Measurements from ENCODE around the gene ZAP70. TPM values are rescaled to one million over a fixed set of nuclear protein-coding genes. Genes with fewer than 3 reads are reported as not detected.

ZAP70 gene
- total and polyA plus RNA-seq, 10 of the 15 experiments (the other 5 are each of a cell fraction or from before 2014, with no cell fraction given), result 0.18 to 2.9 (median 1.2) TPM; not detected in 1

DNA sequence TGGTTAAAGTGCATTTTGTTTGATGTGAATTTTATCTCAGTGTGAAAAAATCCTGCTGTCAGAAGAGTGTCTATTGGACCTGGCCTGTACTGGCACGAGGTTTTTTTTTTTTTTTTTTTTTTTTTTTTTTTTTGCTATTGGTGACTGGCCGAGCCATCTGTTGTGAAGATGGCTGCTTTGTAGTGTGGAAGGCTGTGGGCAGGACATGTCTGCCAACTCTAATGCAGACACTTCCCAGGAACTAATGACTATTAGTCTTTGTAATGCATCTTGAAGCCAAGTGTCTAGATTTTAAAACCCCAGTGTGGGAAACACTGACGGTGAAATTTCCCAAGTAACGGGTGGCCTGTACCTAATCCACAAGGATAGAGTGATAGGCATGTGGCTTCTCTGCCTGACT is 34.3 kb downstream of the ZAP70 start (continued):
- TF ChIP-seq IKZF1 (conservative IDR thresholded peaks at IDR 0.05), result no peak
- TF ChIP-seq, protein P1, sequence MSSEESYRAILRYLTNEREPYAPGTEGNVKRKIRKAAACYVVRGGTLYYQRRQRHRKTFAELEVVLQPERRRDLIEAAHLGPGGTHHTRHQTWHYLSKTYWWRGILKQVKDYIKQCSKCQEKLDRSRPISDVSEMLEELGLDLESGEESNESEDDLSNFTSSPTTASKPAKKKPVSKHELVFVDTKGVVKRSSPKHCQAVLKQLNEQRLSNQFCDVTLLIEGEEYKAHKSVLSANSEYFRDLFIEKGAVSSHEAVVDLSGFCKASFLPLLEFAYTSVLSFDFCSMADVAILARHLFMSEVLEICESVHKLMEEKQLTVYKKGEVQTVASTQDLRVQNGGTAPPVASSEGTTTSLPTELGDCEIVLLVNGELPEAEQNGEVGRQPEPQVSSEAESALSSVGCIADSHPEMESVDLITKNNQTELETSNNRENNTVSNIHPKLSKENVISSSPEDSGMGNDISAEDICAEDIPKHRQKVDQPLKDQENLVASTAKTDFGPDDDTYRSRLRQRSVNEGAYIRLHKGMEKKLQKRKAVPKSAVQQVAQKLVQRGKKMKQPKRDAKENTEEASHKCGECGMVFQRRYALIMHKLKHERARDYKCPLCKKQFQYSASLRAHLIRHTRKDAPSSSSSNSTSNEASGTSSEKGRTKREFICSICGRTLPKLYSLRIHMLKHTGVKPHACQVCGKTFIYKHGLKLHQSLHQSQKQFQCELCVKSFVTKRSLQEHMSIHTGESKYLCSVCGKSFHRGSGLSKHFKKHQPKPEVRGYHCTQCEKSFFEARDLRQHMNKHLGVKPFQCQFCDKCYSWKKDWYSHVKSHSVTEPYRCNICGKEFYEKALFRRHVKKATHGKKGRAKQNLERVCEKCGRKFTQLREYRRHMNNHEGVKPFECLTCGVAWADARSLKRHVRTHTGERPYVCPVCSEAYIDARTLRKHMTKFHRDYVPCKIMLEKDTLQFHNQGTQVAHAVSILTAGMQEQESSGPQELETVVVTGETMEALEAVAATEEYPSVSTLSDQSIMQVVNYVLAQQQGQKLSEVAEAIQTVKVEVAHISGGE (CRISPR knock-in tag; IDR thresholded peaks at IDR 0.05), result no peak
- TF ChIP-seq ZNF217 (IDR thresholded peaks at IDR 0.05), result no peak

- in situ Hi-C loops (cut with MboI) (no loop called here), intact Hi-C loops (cut with micrococcal nuclease; ENCODE audit: unreplicated experiment) (loop anchor here (2.0 kb wide), 1 partner anchor 49 kb away; no protein-coding TSS in a partner anchor)
- no peak for DNase-seq (ENCODE audit: low read depth, low spot score)
- H3K36me3 ChIP-seq (ENCODE audit: control insufficient read depth in 2 of 2, insufficient read depth in 2 of 2, low read length in 1 of 2), result peaks cover 0 to 2% of the 10 kb centered on the region in 2 experiments; a peak in 1 of 4 replicates
- no peak overlapping the region for H2AFZ ChIP-seq (ENCODE audit: control insufficient read depth, low read depth, low read length)
- no peak overlapping the region for H3K4me2 ChIP-seq (ENCODE audit: control insufficient read depth, insufficient read depth)
- H3K27me3 ChIP-seq (replicated peaks in 1 of 2; ENCODE audit: control insufficient read depth in 2 of 2, insufficient read depth in 2 of 2, low read length in 1 of 2), result no peaks in the 10 kb centered on the region
- H3K4me1 ChIP-seq (ENCODE audit: control insufficient read depth, insufficient read depth, low read length), result peaks cover 8% of the 10 kb centered on the region
- WGBS (ENCODE audit: insufficient coverage, insufficient replicate concordance, low lambda C conversion rate, missing lambda C conversion rate), result 85% methylated on average over 5 of the region's 5 CpGs
- H4K20me1 ChIP-seq (ENCODE audit: control insufficient read depth, insufficient read depth), result no peaks in the 10 kb centered on the region
- no peak overlapping the region for H3K9ac ChIP-seq (ENCODE audit: control insufficient read depth, insufficient read depth, low read length)
- ChIA-PET CTCF (interaction anchor here (1.4 kb wide), 1 partner anchor 10 kb away, joined by 3 read pairs; no protein-coding TSS in a partner anchor), POLR2A (interaction anchor here (0.6 kb wide), 1 partner anchor 21 kb away, joined by 4 read pairs; no protein-coding TSS in a partner anchor), RAD21 (ENCODE audit: unreplicated experiment) (no interaction called here), SMC1A (ENCODE audit: uncharacterized antibody, unreplicated experiment) (no interaction called here)
- no peaks in the 10 kb centered on the region for H3K9me3 ChIP-seq (replicated peaks; ENCODE audit: control insufficient read depth, insufficient read depth, low read length)
- no peak overlapping the region for H3K4me3 ChIP-seq
- no peaks in the 10 kb centered on the region for H3K79me2 ChIP-seq (ENCODE audit: control insufficient read depth, insufficient read depth, low read length)
- TF ChIP-seq HDAC6 (IDR thresholded peaks at IDR 0.05; ENCODE audit: unreplicated experiment) (no peak), POLR2A (IDR thresholded peaks at IDR 0.05; ENCODE audit: low read depth, low read length) (no peak), ETV6 (conservative IDR thresholded peaks at IDR 0.05 in 1 of 2, IDR thresholded peaks at IDR 0.05 in 1 of 2; ENCODE audit: borderline replicate concordance in 1 of 2, low read depth in 1 of 2) (no peak), MTA3 (IDR thresholded peaks at IDR 0.05; ENCODE audit: borderline replicate concordance, low read length) (no peak), NRF1 (conservative IDR thresholded peaks at IDR 0.05; ENCODE audit: low read depth, low read length) (no peak), RELB (IDR thresholded peaks at IDR 0.05; ENCODE audit: low read depth) (no peak), ZNF622 (IDR thresholded peaks at IDR 0.05) (no peak), TAF1 (IDR thresholded peaks at IDR 0.05; ENCODE audit: borderline replicate concordance, low read depth, low read length) (no peak), RBBP5 (conservative IDR thresholded peaks at IDR 0.05) (no peak), NBN (IDR thresholded peaks at IDR 0.05) (no peak), YY1 (IDR thresholded peaks at IDR 0.05; ENCODE audit: low read depth, low read length) (no peak), ATF7 (IDR thresholded peaks at IDR 0.05; ENCODE audit: low read depth) (no peak), NFYB (IDR thresholded peaks at IDR 0.05; ENCODE audit: insufficient read depth, low read depth, low read length) (no peak), BHLHE40 (IDR thresholded peaks at IDR 0.05; ENCODE audit: borderline replicate concordance in 1 of 2, low read depth in 2 of 2, low read length in 1 of 2) (no peak)
- no peak overlapping the region for H3K27ac ChIP-seq (ENCODE audit: control insufficient read depth, insufficient read depth)
- no peak for FAIRE-seq
- BruUV-seq (replicated peaks), result no TSS peak
- no peak for ATAC-seq
Observed at GRCh38 chr2:97749581-97749980, 36.2 kb downstream of the ZAP70 start.
